ENCODE measurements around the gene MDC1.

MDC1 gene

GRCh38 chr6:30686009-30686907, 30.8 kb downstream of the MDC1 start, which contains the start of gene PPP1R18:
Gene PPP1R18, minus strand, starts transcription at chr6:30686645. Its CDS starts 627 bp downstream, at chr6:30686018.
- no peak for TF ChIP-seq CTCF (IDR thresholded peaks at IDR 0.05)

GRCh38 chr6:30685157-30686008, 31.7 kb downstream of the MDC1 start:
- no peak for TF ChIP-seq CTCF (IDR thresholded peaks at IDR 0.05)

- TF ChIP-seq CTCF (IDR thresholded peaks at IDR 0.05) = no peak
Observed at GRCh38 chr6:30684386-30685156, 32.5 kb downstream of the MDC1 start.

DNA sequence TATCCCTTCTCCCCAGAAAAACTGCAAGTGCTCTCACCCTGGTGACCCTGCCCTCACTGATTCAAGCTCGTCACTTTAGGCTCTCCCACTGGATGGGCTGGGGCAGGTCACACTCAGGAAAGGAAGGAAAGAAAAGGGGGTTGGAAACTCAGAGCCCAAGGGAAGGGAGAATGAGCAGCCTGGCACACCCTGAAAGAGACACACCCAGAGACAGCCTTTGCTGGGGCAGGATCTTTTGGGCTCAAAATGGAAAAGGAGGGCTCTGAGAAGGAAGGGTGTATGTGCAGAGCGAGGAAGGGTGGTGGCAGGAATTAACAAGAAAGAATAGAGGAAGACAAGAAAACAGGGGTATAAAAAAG, 33.1 kb downstream of the MDC1 start:
- TF ChIP-seq CTCF (IDR thresholded peaks at IDR 0.05) = no peak

- no peak for TF ChIP-seq CTCF (IDR thresholded peaks at IDR 0.05)
Observed at GRCh38 chr6:30683183-30683979, 33.7 kb downstream of the MDC1 start.

DNA sequence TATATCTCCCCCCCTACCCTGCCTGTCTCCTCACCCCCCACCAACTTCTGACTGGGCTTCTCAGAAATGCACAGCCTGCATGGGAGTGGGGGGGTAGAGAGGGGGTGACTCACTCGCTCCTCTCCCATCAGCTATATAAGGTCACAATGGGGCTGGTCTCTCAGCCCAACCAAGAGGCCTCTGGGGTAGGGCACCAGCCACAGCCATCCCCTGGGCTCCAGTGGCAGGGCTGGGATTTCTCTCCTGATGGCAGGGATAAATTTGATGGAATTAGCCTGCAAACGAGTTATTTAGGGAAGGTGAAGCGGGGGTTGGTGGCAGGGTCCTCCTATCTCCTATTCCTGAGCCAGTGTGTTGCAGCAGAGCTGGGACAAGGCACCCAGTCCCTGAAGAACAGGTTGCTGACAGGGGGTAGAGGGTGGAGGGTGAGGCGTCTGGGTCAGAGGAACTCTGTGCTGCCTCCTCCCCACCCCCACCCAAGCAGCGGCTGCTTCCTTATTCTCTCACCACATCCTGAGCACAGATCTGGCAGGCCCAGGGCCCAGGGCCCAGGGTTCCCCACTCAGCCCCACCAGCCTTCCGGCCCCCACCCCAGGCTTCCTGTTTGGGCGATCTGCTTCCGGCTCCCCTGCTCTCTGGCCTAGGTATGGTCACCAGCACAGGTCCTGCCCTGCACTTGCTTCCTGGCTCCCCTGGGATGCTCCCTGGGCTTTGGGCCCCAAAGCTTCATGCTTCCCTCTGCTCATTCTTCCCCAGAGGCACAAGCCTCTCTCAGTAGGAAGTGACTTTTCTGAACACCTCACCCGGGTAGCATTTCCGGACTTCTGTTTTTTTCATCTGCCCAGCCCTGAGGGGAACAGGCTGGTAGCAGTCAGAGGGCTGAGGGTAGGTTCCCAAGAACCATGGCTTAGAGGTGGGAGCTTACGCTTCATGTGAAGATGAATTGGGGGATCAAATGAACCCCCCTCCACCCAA, 34.7 kb downstream of the MDC1 start:
- TF ChIP-seq CTCF (IDR thresholded peaks at IDR 0.05) = no peak
